K562 (cell line): ENCODE measurements around the gene ZDHHC11B. TPM values are rescaled to one million over a fixed set of nuclear protein-coding genes. Genes with fewer than 3 reads are reported as not detected.
"Not testable (repeated sequence)": the region's sequence is repeated elsewhere in the genome, so short reads cannot be mapped to it uniquely, and the experiment has no call there.

Experiments used
- ATAC-seq: fragments of 200-7000 bp; cut with Tn5 transposase; 3 replicates; pipeline ENCODE4 v1.9.1; 2020; ENCODE audit warnings: moderate library complexity
- BruUV-seq: library from RNA; stranded (reverse); fragments of 400-500 nt; replicated peaks from 2 replicates; lab custom pipeline; 2021; lab: Mats Ljungman, UMichigan
- CTCF ChIA-PET: fragments of 300-600 bp; formaldehyde crosslinking; extraction: SDS; loops from one replicate; lab custom pipeline; 2021; ENCODE audit warnings: low intra/inter-chr PET ratio; lab: Yijun Ruan, JAX
- POLR2A ChIA-PET: fragments of 300-600, 350-650 bp; sonication (Branson Sonifier 250); formaldehyde crosslinking; extraction: SDS; loops from one replicate; lab custom pipeline; 2021; ENCODE audit warnings: antibody characterized with exemption, inconsistent platforms; lab: Yijun Ruan, JAX
- DNase-seq, 4 experiments: peaks; one replicate each; pipeline versions ENCODE4 v3.0.0 to v3.0.0-alpha.2; 2011 to 2018; ENCODE audit warnings: low spot score in 3 of 4, mixed read lengths in 3 of 4; ENCODE audit errors: extremely low read depth in 1 of 4
- FAIRE-seq: peaks from 2 replicates; lab custom pipeline; 2011; peaks lifted over from hg19 to GRCh38; lab: Jason Lieb, UNC
- H2AFZ ChIP-seq: 2 replicates; pipeline ENCODE4 v1.6.0; 2011; ENCODE audit warnings: low read depth, low read length, control low read depth, inconsistent platforms
- H3K27ac ChIP-seq: fragments of 200-600 bp; 3 replicates; pipeline ENCODE4 v1.8.0; 2011; ENCODE audit warnings: low read depth, mild to moderate bottlenecking, control low read depth, inconsistent platforms, low read length, moderate library complexity, mixed read lengths; ENCODE audit errors: extremely low read depth
- H3K27me3 ChIP-seq, 2 experiments: fragments of 300-600 bp in 1 of 2; 2 replicates in 1 of 2; 3 replicates in 1 of 2; pipeline versions ENCODE4 v1.6.0 to v1.8.0; 2011; ENCODE audit warnings: inconsistent platforms in 2 of 2, low read length in 2 of 2, mild to moderate bottlenecking in 1 of 2, mixed read lengths in 1 of 2, moderate library complexity in 1 of 2; ENCODE audit not compliant: control insufficient read depth in 2 of 2, insufficient read depth in 2 of 2
- H3K36me3 ChIP-seq: fragments of 300-600 bp; 3 replicates; pipeline ENCODE4 v1.8.0; 2011; ENCODE audit warnings: mild to moderate bottlenecking, low read length, inconsistent platforms; ENCODE audit not compliant: control insufficient read depth, insufficient read depth
- H3K4me1 ChIP-seq, 2 experiments: fragments of 200-600 bp in 1 of 2; replicated peaks in 1 of 2; 2 replicates in 1 of 2; 3 replicates in 1 of 2; pipeline versions ENCODE4 v1.5.1 to v1.8.0; 2011; ENCODE audit warnings: inconsistent platforms in 2 of 2, low read length in 2 of 2, mild to moderate bottlenecking in 1 of 2, mixed read lengths in 1 of 2, moderate library complexity in 1 of 2; ENCODE audit not compliant: control insufficient read depth in 2 of 2, insufficient read depth in 2 of 2
- H3K4me2 ChIP-seq: 2 replicates; pipeline ENCODE4 v1.6.1; 2011; ENCODE audit warnings: low read length, control low read depth, inconsistent platforms, mixed read lengths; ENCODE audit not compliant: insufficient read depth
- H3K4me3 ChIP-seq: fragments of 200-600 bp; sonication (generic), shearing (Covaris generic); 2 replicates; pipeline ENCODE4 v1.5.1; 2016; ENCODE audit warnings: control low read depth, inconsistent platforms
- H3K79me2 ChIP-seq: fragments of 200-600 bp; 3 replicates; pipeline ENCODE4 v1.8.0; 2011; ENCODE audit warnings: low read length, inconsistent platforms; ENCODE audit not compliant: control insufficient read depth, insufficient read depth
- H3K9ac ChIP-seq, 2 experiments: 2 replicates each; pipeline versions ENCODE4 v1.6.0 to v1.6.1; 2011; ENCODE audit warnings: low read depth in 2 of 2, low read length in 2 of 2, control low read depth in 1 of 2, inconsistent platforms in 1 of 2, mild to moderate bottlenecking in 1 of 2, mixed read lengths in 1 of 2; ENCODE audit not compliant: insufficient read depth in 1 of 2
- H3K9me1 ChIP-seq: one replicate; pipeline ENCODE4 v1.6.0; 2011; ENCODE audit warnings: inconsistent platforms, mild to moderate bottlenecking, low read length, moderate library complexity; ENCODE audit not compliant: control insufficient read depth, insufficient read depth
- H3K9me3 ChIP-seq: replicated peaks from 2 replicates; pipeline ENCODE4 v1.5.1; 2011; ENCODE audit warnings: low read depth, low read length, inconsistent platforms; ENCODE audit not compliant: control insufficient read depth, insufficient read depth
- H4K20me1 ChIP-seq: replicated peaks from 2 replicates; pipeline ENCODE4 v1.6.1; 2011; ENCODE audit warnings: low read length, inconsistent platforms, mixed read lengths; ENCODE audit not compliant: control insufficient read depth, insufficient read depth
- WGBS: fragments of 100-300 bp; shearing (Covaris generic); methylation state at CpG from one replicate; pipeline ENCODE4 v1.1.6; 2016; ENCODE audit warnings: low coverage, mixed read lengths; ENCODE audit not compliant: insufficient coverage; ENCODE audit errors: missing lambda C conversion rate; 5-methylcytosine and 5-hydroxymethylcytosine counted together
- in situ Hi-C: fragments of 300-500 bp; cut with MboI; formaldehyde crosslinking; loops from 4 replicates; pipeline ENCODE4 v1.15.0; 2018; ENCODE audit warnings: inconsistent platforms, mixed read lengths
- intact Hi-C: fragments of 100-400 bp; cut with micrococcal nuclease; formaldehyde crosslinking; loops from 2 replicates; pipeline ENCODE4 v1.14.2; 2022
- polyA plus RNA-seq, 8 experiments: library from polyadenylated mRNA; depleted of rRNA in 4 of 8; stranded (reverse) in 5 of 8; unstranded in 3 of 8; fragments of >200 nt; fragmentation: Nextera tagmentation in 2 of 8; fragmentation: Illumina TruSeq in 1 of 8; extraction: Ambion mirVana in 2 of 8; extraction: Trizol in 1 of 8; gene quantifications; 2 replicates each; pipeline versions ENCODE4 v1.2.1 to v1.2.3, GENCODE V29; 2011 to 2014; ENCODE audit warnings: inconsistent platforms in 1 of 8, missing spikeins in 1 of 8
- total RNA-seq, 7 experiments: library from RNA; depleted of rRNA in 6 of 7; stranded (reverse); fragments of >200 nt in 6 of 7; fragmentation: Illumina TruSeq in 2 of 7; extraction: Trizol in 2 of 7; gene quantifications; 2 replicates each; pipeline versions ENCODE4 v1.2.1 to v1.2.3, GENCODE V29; 2011 to 2021; ENCODE audit warnings: low replicate concordance in 1 of 7

The ZDHHC11B gene
- total and polyA plus RNA-seq, 9 of the 15 experiments (the other 6 are each of a cell fraction or from before 2014, with no cell fraction given), result 0.03 to 0.23 (median 0.15) TPM; not detected in 3

GRCh38 chr5:708374-708773, 76.2 kb downstream of the ZDHHC11B start:
- H3K9me3 ChIP-seq, in situ Hi-C loops, H3K9ac ChIP-seq, POLR2A ChIA-PET, H3K4me2 ChIP-seq, H3K4me3 ChIP-seq, H3K9me1 ChIP-seq, H2AFZ ChIP-seq, H4K20me1 ChIP-seq, H3K4me1 ChIP-seq, H3K27ac ChIP-seq, FAIRE-seq, BruUV-seq, H3K36me3 ChIP-seq, DNase-seq, intact Hi-C loops, H3K79me2 ChIP-seq, CTCF ChIA-PET, ATAC-seq, H3K27me3 ChIP-seq: not testable (repeated sequence)
- 3% methylated on average over 4 of the region's 4 CpGs for WGBS

- H3K4me3 ChIP-seq, H3K36me3 ChIP-seq, in situ Hi-C loops, ATAC-seq, DNase-seq, H3K9me3 ChIP-seq, H3K4me1 ChIP-seq, H3K27ac ChIP-seq, POLR2A ChIA-PET, FAIRE-seq, H3K9me1 ChIP-seq, H3K79me2 ChIP-seq, CTCF ChIA-PET, BruUV-seq, H3K9ac ChIP-seq, H3K27me3 ChIP-seq, H2AFZ ChIP-seq, H4K20me1 ChIP-seq, intact Hi-C loops, H3K4me2 ChIP-seq: not testable (repeated sequence)
- WGBS, result 0% methylated on average over 6 of the region's 7 CpGs
Measured at GRCh38 chr5:706127-706526, 78.4 kb downstream of the ZDHHC11B start.

- H3K36me3 ChIP-seq, H4K20me1 ChIP-seq, H3K9me1 ChIP-seq, H2AFZ ChIP-seq, FAIRE-seq, BruUV-seq, H3K4me2 ChIP-seq, H3K27ac ChIP-seq, H3K9me3 ChIP-seq, H3K27me3 ChIP-seq, in situ Hi-C loops, ATAC-seq, H3K4me3 ChIP-seq, DNase-seq, H3K79me2 ChIP-seq, H3K9ac ChIP-seq, CTCF ChIA-PET: not testable (repeated sequence)
- H3K4me1 ChIP-seq, result peaks cover 0 to 19% of the 10 kb centered on the region in 2 experiments; a peak in 2 of 5 replicates
- intact Hi-C loops, result loop anchor here (5.0 kb wide), 1 partner anchor 90 kb away; no protein-coding TSS in a partner anchor
- POLR2A ChIA-PET, result interaction anchor here (0.6 kb wide), 1 partner anchor 198 kb away, joined by 3 read pairs; no protein-coding TSS in a partner anchor
- WGBS, result 10% methylated on average over 15 of the region's 21 CpGs
Measured at GRCh38 chr5:696753-697702, 87.5 kb downstream of the ZDHHC11B start.
